Left ventricle myocardium inferior (tissue), 1 donor: ENCODE results near the gene PDE10A. TPM values are rescaled to one million over a fixed set of nuclear protein-coding genes. Genes with fewer than 3 reads are reported as not detected.

Experiments used
- DNase-seq: peaks from one replicate; pipeline ENCODE4 v3.0.0-alpha.2; 2020
- H3K27ac ChIP-seq: fragments of 200-600 bp; replicated peaks from 2 replicates; pipeline ENCODE4 v1.8.0; 2021
- H3K27me3 ChIP-seq: fragments of 200-600 bp; 2 replicates; pipeline ENCODE4 v1.8.0; 2021; ENCODE audit warnings: low read depth
- H3K36me3 ChIP-seq: fragments of 200-600 bp; 2 replicates; pipeline ENCODE4 v1.8.0; 2021
- H3K4me1 ChIP-seq: fragments of 200-600 bp; 2 replicates; pipeline ENCODE4 v1.8.0; 2021
- H3K4me3 ChIP-seq: fragments of 200-600 bp; 2 replicates; pipeline ENCODE4 v1.8.0; 2021; ENCODE audit warnings: mild to moderate bottlenecking, moderate library complexity
- H3K9me3 ChIP-seq: fragments of 200-600 bp; replicated peaks from 2 replicates; pipeline ENCODE4 v1.8.0; 2021
- intact Hi-C: fragments of 100-400 bp; cut with micrococcal nuclease; formaldehyde crosslinking; loops from one replicate; pipeline ENCODE4 v1.11.0; 2022
- total RNA-seq: library from RNA; stranded (reverse); fragmentation: NEBNext Ultra II Directional; extraction: Animal tissue kit (Norgen Biotek cat#: 25700); gene quantifications from one replicate; pipeline ENCODE4 v1.2.1, GENCODE V29; 2021
- TF ChIP-seq, protein P1 (sequence below): fragments of 200-600 bp; IDR thresholded peaks from 2 replicates; pipeline ENCODE4 v1.8.0; 2021; ENCODE audit warnings: antibody characterized with exemption, mild to moderate bottlenecking, borderline replicate concordance
- donor health status: DM: no; HTN: yes; CAD: no; lungs with severe emphysema.

The PDE10A gene
- total RNA-seq, 1 donor from 2014 or later = 12.2 TPM

DNA sequence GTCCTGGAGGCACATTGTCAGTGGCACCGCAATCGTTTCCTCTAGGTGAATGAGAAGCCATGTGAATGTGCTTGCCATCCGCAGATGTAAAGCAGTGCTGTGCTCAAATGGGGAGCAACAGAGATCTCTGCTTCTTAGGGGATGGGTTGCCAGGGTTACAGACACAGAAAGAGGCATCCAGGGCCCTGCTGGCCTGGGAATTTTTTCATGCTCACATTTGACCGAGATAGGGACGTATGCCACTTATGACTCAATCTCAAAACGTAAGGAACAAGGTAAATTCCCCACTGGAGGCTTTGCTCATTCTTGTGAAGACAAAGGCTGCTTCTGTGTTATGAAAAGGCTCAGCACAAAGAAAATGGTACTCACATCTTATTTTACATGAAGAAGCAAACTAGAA is 364.6 kb downstream of the PDE10A start:
- DNase-seq = no peak
- intact Hi-C loops = no loop called here
- Histone ChIP-seq H3K36me3 (no peaks in the 10 kb centered on the region), H3K27ac (no peak overlapping the region), H3K9me3 (no peaks in the 10 kb centered on the region), H3K4me3 (no peak overlapping the region), H3K4me1 (no peaks in the 10 kb centered on the region), H3K27me3 (peaks cover 13% of the 10 kb centered on the region)
- TF ChIP-seq, protein P1, sequence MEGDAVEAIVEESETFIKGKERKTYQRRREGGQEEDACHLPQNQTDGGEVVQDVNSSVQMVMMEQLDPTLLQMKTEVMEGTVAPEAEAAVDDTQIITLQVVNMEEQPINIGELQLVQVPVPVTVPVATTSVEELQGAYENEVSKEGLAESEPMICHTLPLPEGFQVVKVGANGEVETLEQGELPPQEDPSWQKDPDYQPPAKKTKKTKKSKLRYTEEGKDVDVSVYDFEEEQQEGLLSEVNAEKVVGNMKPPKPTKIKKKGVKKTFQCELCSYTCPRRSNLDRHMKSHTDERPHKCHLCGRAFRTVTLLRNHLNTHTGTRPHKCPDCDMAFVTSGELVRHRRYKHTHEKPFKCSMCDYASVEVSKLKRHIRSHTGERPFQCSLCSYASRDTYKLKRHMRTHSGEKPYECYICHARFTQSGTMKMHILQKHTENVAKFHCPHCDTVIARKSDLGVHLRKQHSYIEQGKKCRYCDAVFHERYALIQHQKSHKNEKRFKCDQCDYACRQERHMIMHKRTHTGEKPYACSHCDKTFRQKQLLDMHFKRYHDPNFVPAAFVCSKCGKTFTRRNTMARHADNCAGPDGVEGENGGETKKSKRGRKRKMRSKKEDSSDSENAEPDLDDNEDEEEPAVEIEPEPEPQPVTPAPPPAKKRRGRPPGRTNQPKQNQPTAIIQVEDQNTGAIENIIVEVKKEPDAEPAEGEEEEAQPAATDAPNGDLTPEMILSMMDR = no peak

DNA sequence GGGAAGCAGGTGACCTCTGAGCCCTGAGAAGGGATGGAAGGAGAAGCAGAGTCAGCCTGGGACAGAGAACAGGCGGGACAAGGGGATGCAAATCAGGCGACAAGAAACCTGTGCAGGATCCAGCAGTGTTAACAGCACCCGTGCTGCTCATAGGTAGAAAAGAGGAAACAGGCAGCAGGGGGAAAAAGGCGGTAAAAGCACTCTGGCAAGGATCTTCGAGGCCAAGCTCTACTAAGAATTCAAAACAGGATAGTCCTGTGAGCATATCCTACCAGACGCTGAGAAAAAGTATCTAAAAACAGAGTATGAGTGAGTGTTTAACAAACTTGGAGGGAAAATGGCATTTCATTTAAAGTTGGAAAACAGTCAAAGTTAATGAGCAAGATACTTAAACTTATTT is 370.4 kb downstream of the PDE10A start:
- no peak for DNase-seq
- no peaks in the 10 kb centered on the region for H3K4me1 ChIP-seq
- peaks cover 12% of the 10 kb centered on the region for H3K9me3 ChIP-seq
- no peaks in the 10 kb centered on the region for H3K36me3 ChIP-seq
- TF ChIP-seq, protein P1 = no peak
- intact Hi-C loops = no loop called here
- H3K4me3 ChIP-seq = no peak overlapping the region
- no peak overlapping the region for H3K27ac ChIP-seq
- no peaks in the 10 kb centered on the region for H3K27me3 ChIP-seq
